Endothelial cell of umbilical vein (primary cell): ENCODE data around the gene ADAM19. TPM values are rescaled to one million over a fixed set of nuclear protein-coding genes. Genes with fewer than 3 reads are reported as not detected.

Experiments used
- BruUV-seq: library from RNA; stranded (reverse); fragments of 400-500 nt; replicated peaks from 2 replicates; lab custom pipeline; 2021; lab: Mats Ljungman, UMichigan
- CTCF ChIA-PET: fragments of 300-600, 350-600 bp; sonication (Branson Sonifier 250); formaldehyde crosslinking; loops from one replicate; lab custom pipeline; 2021; ENCODE audit warnings: antibody characterized with exemption, inconsistent platforms; lab: Charles Lee
- POLR2A ChIA-PET: fragments of 300-600, 350-600 bp; sonication (Branson Sonifier 250); formaldehyde crosslinking; loops from one replicate; lab custom pipeline; 2021; ENCODE audit warnings: antibody characterized with exemption, inconsistent platforms; lab: Charles Lee
- DNase-seq: peaks from one replicate; pipeline ENCODE4 v3.0.0-alpha.2; 2011; ENCODE audit warnings: low read depth, low spot score
- FAIRE-seq: peaks from 2 replicates; lab custom pipeline; 2011; peaks lifted over from hg19 to GRCh38; lab: Jason Lieb, UNC
- H2AFZ ChIP-seq: 2 replicates; pipeline ENCODE4 v1.6.0; 2012; ENCODE audit warnings: low read depth, low read length, control low read depth, inconsistent platforms
- H3K27ac ChIP-seq: 2 replicates; pipeline ENCODE4 v1.5.1; 2011; ENCODE audit warnings: low read depth, mild to moderate bottlenecking, control low read depth, low read length, moderate library complexity; ENCODE audit not compliant: insufficient read depth
- H3K27me3 ChIP-seq, 2 experiments: 2 replicates each; pipeline versions ENCODE4 v1.6.0 to v1.6.1; 2011; ENCODE audit warnings: low read length in 2 of 2, mixed read lengths in 1 of 2; ENCODE audit not compliant: control insufficient read depth in 2 of 2, insufficient read depth in 2 of 2
- H3K36me3 ChIP-seq, 2 experiments: 2 replicates in 1 of 2; 3 replicates in 1 of 2; pipeline ENCODE4 v1.5.1; 2011; ENCODE audit warnings: low read length in 2 of 2, mild to moderate bottlenecking in 1 of 2, moderate library complexity in 1 of 2; ENCODE audit not compliant: control insufficient read depth in 2 of 2, insufficient read depth in 2 of 2; ENCODE audit errors: extremely low read depth in 1 of 2
- H3K4me1 ChIP-seq: 3 replicates; pipeline ENCODE4 v1.5.1; 2011; ENCODE audit warnings: mild to moderate bottlenecking, low read length; ENCODE audit not compliant: control insufficient read depth, insufficient read depth; ENCODE audit errors: extremely low read depth
- H3K4me2 ChIP-seq: 2 replicates; pipeline ENCODE4 v1.6.1; 2011; ENCODE audit warnings: low read length, control low read depth, mixed read lengths; ENCODE audit not compliant: insufficient read depth
- H3K4me3 ChIP-seq, 3 experiments: fragments of 200-600 bp in 1 of 3; sonication (generic), shearing (Covaris generic) in 1 of 3; replicated peaks in 1 of 3; 2 replicates each; pipeline ENCODE4 v1.5.1; 2011 to 2016; ENCODE audit warnings: control low read depth in 3 of 3, low read length in 3 of 3, mild to moderate bottlenecking in 2 of 3, inconsistent platforms in 1 of 3, low read depth in 1 of 3, moderate library complexity in 1 of 3; ENCODE audit not compliant: insufficient read depth in 1 of 3
- H3K79me2 ChIP-seq: 2 replicates; pipeline ENCODE4 v1.6.0; 2012; ENCODE audit warnings: low read length, inconsistent platforms; ENCODE audit not compliant: control insufficient read depth, insufficient read depth
- H3K9ac ChIP-seq: replicated peaks from 2 replicates; pipeline ENCODE3; 2011; ENCODE audit warnings: low read length, control low read depth; ENCODE audit not compliant: insufficient read depth; ENCODE audit errors: extremely low read depth
- H3K9me1 ChIP-seq: replicated peaks from 3 replicates; pipeline ENCODE4 v1.6.0; 2011; ENCODE audit warnings: mild to moderate bottlenecking, low read length; ENCODE audit not compliant: control insufficient read depth, insufficient read depth; ENCODE audit errors: extremely low read depth
- H3K9me3 ChIP-seq: replicated peaks from 2 replicates; pipeline ENCODE4 v1.5.1; 2012; ENCODE audit warnings: low read length, inconsistent platforms; ENCODE audit not compliant: control insufficient read depth, insufficient read depth
- H4K20me1 ChIP-seq: replicated peaks from 2 replicates; pipeline ENCODE3; 2011; ENCODE audit warnings: mild to moderate bottlenecking, low read length; ENCODE audit not compliant: control insufficient read depth, insufficient read depth; ENCODE audit errors: extremely low read depth
- CTCF ChIP-seq, 2 donors: IDR thresholded peaks; 1 replicate in 1 of 2; 2 replicates in 1 of 2; pipeline ENCODE4 v1.5.1; 2011; ENCODE audit warnings: low read length in 2 of 2, mild to moderate bottlenecking in 2 of 2, moderate library complexity in 2 of 2, control low read depth in 1 of 2, inconsistent platforms in 1 of 2, low read depth in 1 of 2; ENCODE audit not compliant: insufficient read depth in 1 of 2; ENCODE audit errors: extremely low read depth in 1 of 2
- EZH2 ChIP-seq: IDR thresholded peaks from 2 replicates; pipeline ENCODE4 v1.6.1; 2012; ENCODE audit warnings: borderline replicate concordance, low read depth, mild to moderate bottlenecking, moderate library complexity, low read length, inconsistent platforms; ENCODE audit not compliant: severe bottlenecking
- FOS ChIP-seq: IDR thresholded peaks from 2 replicates; pipeline ENCODE4 v1.6.1; 2011; ENCODE audit warnings: mild to moderate bottlenecking, low read length, moderate library complexity, borderline replicate concordance; ENCODE audit not compliant: insufficient read depth
- GATA2 ChIP-seq: IDR thresholded peaks from 2 replicates; pipeline ENCODE4 v1.7.0; 2011; ENCODE audit warnings: low read depth, mild to moderate bottlenecking, moderate library complexity, mixed read lengths, low read length; ENCODE audit not compliant: insufficient read length, insufficient read depth
- JUN ChIP-seq: IDR thresholded peaks from 2 replicates; pipeline ENCODE4 v1.6.1; 2011; ENCODE audit warnings: borderline replicate concordance, low read depth; ENCODE audit not compliant: insufficient read length, insufficient read depth
- MAX ChIP-seq: IDR thresholded peaks from 2 replicates; pipeline ENCODE4 v1.6.1; 2011; ENCODE audit not compliant: insufficient read depth, insufficient read length
- MYC ChIP-seq: IDR thresholded peaks from one replicate; pipeline ENCODE4 v1.6.1; 2011; ENCODE audit warnings: mild to moderate bottlenecking, low read depth, low read length
- POLR2A ChIP-seq: IDR thresholded peaks from 2 replicates; pipeline ENCODE4 v1.6.1; 2012; ENCODE audit warnings: low read depth, mild to moderate bottlenecking, control low read depth, low read length
- POLR2AphosphoS5 ChIP-seq: IDR thresholded peaks from 2 replicates; pipeline ENCODE4 v1.6.1; 2012; ENCODE audit warnings: low read depth, mild to moderate bottlenecking, control low read depth, low read length, moderate library complexity; ENCODE audit not compliant: insufficient read depth
- dilution Hi-C: fragments of 300-500 bp; cut with MboI; formaldehyde crosslinking; loops from one replicate; pipeline ENCODE4 v1.15.0; 2019; ENCODE audit warnings: low sequenced_read_pairs; ENCODE audit not compliant: extremely low pct_ligation_motif_present
- intact Hi-C: fragments of 100-400 bp; cut with micrococcal nuclease; formaldehyde crosslinking; loops from one replicate; pipeline ENCODE4 v1.10.0; 2022
- polyA plus RNA-seq, 4 experiments: library from polyadenylated mRNA; depleted of rRNA in 3 of 4; stranded (reverse) in 3 of 4; unstranded in 1 of 4; fragments of >200 nt; gene quantifications; 2 replicates each; pipeline versions ENCODE4 v1.2.1 to v1.2.3, GENCODE V29; 2011 to 2012; ENCODE audit warnings: missing spikeins in 1 of 4
- total RNA-seq: library from RNA; stranded (reverse); gene quantifications from 2 replicates; pipeline ENCODE4 v1.2.3, GENCODE V29; 2021

The ADAM19 gene
- total and polyA plus RNA-seq, 2 donors (not counting 3 experiments of a cell fraction or from before 2014, with no cell fraction given): 10.0 to 22.6 TPM

GRCh38 chr5:157535042-157535865 is 40.3 kb downstream of the ADAM19 start:
- no peak overlapping the region for H3K4me3 ChIP-seq
- peaks cover 0 to 3% of the 10 kb centered on the region in 2 experiments for H3K36me3 ChIP-seq
- H3K27me3 ChIP-seq: no peaks in the 10 kb centered on the region
- TF ChIP-seq MAX: no peak
- TF ChIP-seq MYC: no peak
- no peak for TF ChIP-seq JUN
- no peak for TF ChIP-seq EZH2
- TF ChIP-seq CTCF (IDR thresholded peaks at IDR 0.05; ENCODE audit: extremely low read depth in 1 of 2, insufficient read depth in 1 of 2, low read depth in 1 of 2, low read length in 2 of 2): no peak
- no peak for TF ChIP-seq FOS
- no peak for TF ChIP-seq POLR2AphosphoS5
- no peak for TF ChIP-seq POLR2A
- TF ChIP-seq GATA2: no peak
- H3K79me2 ChIP-seq: no peaks in the 10 kb centered on the region
- DNase-seq (no peak), FAIRE-seq (no peak)
- dilution Hi-C loops: no loop called here
- H3K9me1 ChIP-seq: no peaks in the 10 kb centered on the region
- H3K4me2 ChIP-seq: no peak overlapping the region
- no TSS peak for BruUV-seq
- intact Hi-C loops: no loop called here
- H3K9me3 ChIP-seq: no peaks in the 10 kb centered on the region
- H2AFZ ChIP-seq: no peak overlapping the region
- no peak overlapping the region for H3K27ac ChIP-seq
- H4K20me1 ChIP-seq: no peaks in the 10 kb centered on the region
- no peak overlapping the region for H3K9ac ChIP-seq
- no peaks in the 10 kb centered on the region for H3K4me1 ChIP-seq
- POLR2A ChIA-PET: no interaction called here
- CTCF ChIA-PET: interaction anchor here (0.8 to 0.9 kb wide), 2 partner anchors 183 to 193 kb away, joined by 3 read pairs; no protein-coding TSS in a partner anchor
